ENCODE data around the gene PPP1R9B. TPM values are rescaled to one million over a fixed set of nuclear protein-coding genes. Genes with fewer than 3 reads are reported as not detected.

Gene PPP1R9B
- total RNA-seq, 1 experiment from 2014 or later, result 23.0 TPM

GRCh38 chr17:50108556-50108955, 41.9 kb downstream of the PPP1R9B start:
- Histone ChIP-seq H3K14ac (ENCODE audit: insufficient read depth, low read length) (no peak overlapping the region), H4K5ac (ENCODE audit: insufficient read length, low read depth, low read length) (no peak overlapping the region), H3K4ac (ENCODE audit: low read depth, low read length) (no peak overlapping the region), H2AFZ (ENCODE audit: low read length) (no peak overlapping the region), H4K8ac (replicated peaks; ENCODE audit: insufficient read length, low read depth, low read length) (no peak overlapping the region), H3T11ph (ENCODE audit: low read length) (no peak overlapping the region), H2BK5ac (ENCODE audit: insufficient read length, low read length) (no peak overlapping the region), H3K4me1 (ENCODE audit: insufficient read depth, low read length) (no peaks in the 10 kb centered on the region), H2BK20ac (ENCODE audit: low read depth, low read length, poor library complexity, severe bottlenecking) (no peak overlapping the region), H3K27me3 (ENCODE audit: insufficient read depth, low read length) (no peaks in the 10 kb centered on the region), H3K79me2 (ENCODE audit: insufficient read depth, low read length) (no peaks in the 10 kb centered on the region), H3K4me2 (ENCODE audit: insufficient read depth, insufficient read length, low read length) (no peak overlapping the region), H2BK120ac (ENCODE audit: low read depth, low read length, poor library complexity, severe bottlenecking) (no peak overlapping the region), H3K23me2 (ENCODE audit: insufficient read length, low read depth, low read length, poor library complexity, severe bottlenecking) (no peaks in the 10 kb centered on the region), H4K91ac (ENCODE audit: insufficient read length, low read depth, low read length) (no peak overlapping the region), H3K23ac (ENCODE audit: insufficient read length, low read depth, low read length) (no peak overlapping the region), H2BK12ac (ENCODE audit: insufficient read length, low read depth, low read length) (no peak overlapping the region), H3K18ac (ENCODE audit: insufficient read length, low read depth, low read length) (no peak overlapping the region), H3K27ac (ENCODE audit: insufficient read length, low read depth, low read length) (no peak overlapping the region), H2BK15ac (ENCODE audit: low read depth, low read length) (no peak overlapping the region), H4K20me1 (ENCODE audit: control insufficient read depth, insufficient read depth, insufficient read length) (no peaks in the 10 kb centered on the region), H3K79me1 (ENCODE audit: insufficient read depth, low read depth, low read length, poor library complexity, severe bottlenecking) (no peaks in the 10 kb centered on the region), H2AK5ac (ENCODE audit: insufficient read length, low read length) (no peak overlapping the region), H3K9me3 (ENCODE audit: control insufficient read depth, low read depth, low read length) (no peaks in the 10 kb centered on the region), H3K56ac (ENCODE audit: insufficient read length, low read depth, low read length) (no peak overlapping the region), H3K9ac (ENCODE audit: extremely low read depth, insufficient read length, low read length) (no peak overlapping the region)
- no CpG with 5 or more reads among the region's 9 CpGs for WGBS (ENCODE audit: extremely low coverage, insufficient read length, low lambda C conversion rate)
- peak overlapping the region in 1 of 3 experiments; percentile 1; a peak in 1 of 7 replicates for H3K27ac Mint-ChIP-seq
- no peak for TF ChIP-seq CTCF (conservative IDR thresholded peaks at IDR 0.05)
- no peak overlapping the region for H3K4me3 Mint-ChIP-seq
- peaks cover 0 to 11% (median 7%) of the 10 kb centered on the region in 3 experiments; a peak in 4 of 7 replicates for H3K36me3 Mint-ChIP-seq (ENCODE audit: insufficient read depth in 1 of 3, low read depth in 3 of 3)
- no peaks in the 10 kb centered on the region for H3K9me3 Mint-ChIP-seq
- no peaks in the 10 kb centered on the region; the same call in 1 of the 2 replicates for H3K27me3 Mint-ChIP-seq (ENCODE audit: low read depth)
- no peak for DNase-seq
- H3K4me1 Mint-ChIP-seq, result peaks cover 4 to 12% of the 10 kb centered on the region in 2 experiments
